ENCODE results near the gene ZNF80. TPM values are rescaled to one million over a fixed set of nuclear protein-coding genes. Genes with fewer than 3 reads are reported as not detected.
A peak's percentile ranks its signal among the peaks of the same experiment; 100 is the strongest.

The ZNF80 gene
- total RNA-seq, 1 donor from 2014 or later: not detected

DNA sequence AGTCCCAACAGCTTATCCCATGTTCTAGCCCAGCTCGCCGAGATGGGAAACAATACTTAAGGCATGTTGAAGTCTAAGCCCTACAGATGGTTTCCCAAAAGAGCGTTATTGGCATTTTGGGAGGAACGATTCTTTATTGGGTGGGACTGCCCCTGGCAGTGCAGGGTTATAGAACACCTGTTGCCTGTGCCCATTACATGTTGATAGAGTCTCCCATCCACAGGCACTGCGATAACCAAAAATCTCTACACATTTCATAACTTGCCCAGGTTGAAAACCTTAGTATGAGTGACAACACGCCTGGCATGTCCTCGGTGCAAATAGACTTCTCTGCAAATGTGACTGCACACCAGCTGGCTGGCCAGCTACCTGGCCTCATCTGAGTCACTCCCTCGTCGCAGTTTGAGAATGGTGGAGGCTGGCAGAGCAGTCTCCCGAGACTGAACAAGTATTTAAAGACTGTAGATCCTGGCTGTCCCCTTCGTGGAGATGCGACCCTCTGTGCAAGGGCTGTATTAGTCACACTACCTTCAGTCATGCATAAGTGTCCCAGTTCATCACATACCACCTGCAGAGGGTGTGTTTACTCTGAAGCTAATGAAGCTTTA is 18.7 kb downstream of the ZNF80 start:
- no peak for DNase-seq

DNA sequence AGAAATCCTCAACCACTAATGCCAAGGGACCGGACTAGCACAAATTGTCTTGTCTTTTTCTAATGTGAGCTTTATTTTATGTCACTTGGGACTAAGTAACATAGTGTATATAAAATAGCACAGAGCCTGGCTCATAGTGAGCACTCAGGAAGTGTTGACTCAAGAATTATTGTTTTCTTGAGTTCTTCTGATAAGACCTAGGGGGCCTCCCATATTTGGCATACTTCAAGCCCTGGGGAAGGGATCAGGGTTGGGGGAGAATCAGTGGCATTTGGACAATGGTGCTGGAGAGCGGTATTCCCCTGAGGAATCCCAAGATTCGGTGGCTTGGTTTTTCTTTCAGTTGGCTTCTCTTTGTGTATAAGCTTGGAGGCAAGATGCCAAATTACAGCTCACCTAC is 19.4 kb downstream of the ZNF80 start:
- DNase-seq: no peak

DNA sequence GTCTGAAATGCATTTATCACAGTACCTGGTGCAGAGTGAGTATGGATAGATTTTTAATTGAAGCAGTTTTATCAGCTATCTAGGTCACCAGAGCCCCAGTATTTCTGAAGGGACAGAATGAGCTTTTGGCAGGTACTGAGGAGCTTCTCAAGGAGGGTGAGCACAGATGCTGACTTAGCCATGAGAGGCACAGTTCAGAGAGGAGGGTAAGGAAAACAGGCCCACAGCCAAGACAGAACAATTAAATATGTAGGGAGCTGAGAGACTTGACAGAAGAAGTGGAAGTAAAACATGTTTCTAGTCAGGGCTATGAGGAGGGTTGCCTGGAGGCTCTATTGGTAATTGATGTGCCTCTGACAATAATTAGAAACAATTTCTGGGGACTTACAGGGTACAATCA is 20.1 kb downstream of the ZNF80 start:
- no peak for DNase-seq

DNA sequence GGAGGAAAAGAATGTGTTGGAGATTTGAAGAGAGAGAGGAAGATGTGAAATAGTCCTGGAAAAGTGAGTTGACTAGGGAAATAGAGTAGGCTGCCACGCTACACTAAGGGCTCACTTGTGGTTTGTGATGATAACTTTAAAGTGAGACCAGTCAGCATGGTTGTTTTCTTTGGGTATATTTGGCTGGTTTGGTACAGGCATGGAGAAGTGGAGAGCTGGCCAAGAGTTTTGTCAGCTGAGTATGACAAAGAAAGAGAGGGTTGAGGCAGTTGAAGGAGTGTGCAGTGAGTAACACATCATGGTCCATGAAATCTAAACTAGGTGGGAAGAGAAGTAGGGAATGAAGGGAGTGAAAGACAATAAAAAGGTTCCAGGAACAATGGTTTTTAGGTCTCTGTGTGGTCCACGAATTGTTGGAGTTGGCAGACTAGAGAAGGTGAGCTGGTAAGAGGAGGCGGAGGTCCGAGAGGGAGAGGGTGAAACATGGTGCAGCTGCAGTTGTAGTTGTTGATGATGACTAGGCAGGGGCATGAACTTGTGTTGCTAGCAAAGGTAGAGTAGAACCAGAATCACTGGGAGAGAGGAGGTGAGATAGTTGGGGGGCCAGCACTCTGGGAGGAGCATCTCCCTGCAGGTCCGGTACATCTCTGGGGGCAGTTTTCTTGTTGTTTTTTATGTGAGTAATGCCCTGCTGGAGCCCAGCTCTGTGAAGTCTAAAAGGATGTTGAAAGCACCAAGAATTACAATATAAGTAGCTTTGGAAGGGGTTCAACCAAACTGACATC is 21.0 kb downstream of the ZNF80 start:
- DNase-seq: no peak

DNA sequence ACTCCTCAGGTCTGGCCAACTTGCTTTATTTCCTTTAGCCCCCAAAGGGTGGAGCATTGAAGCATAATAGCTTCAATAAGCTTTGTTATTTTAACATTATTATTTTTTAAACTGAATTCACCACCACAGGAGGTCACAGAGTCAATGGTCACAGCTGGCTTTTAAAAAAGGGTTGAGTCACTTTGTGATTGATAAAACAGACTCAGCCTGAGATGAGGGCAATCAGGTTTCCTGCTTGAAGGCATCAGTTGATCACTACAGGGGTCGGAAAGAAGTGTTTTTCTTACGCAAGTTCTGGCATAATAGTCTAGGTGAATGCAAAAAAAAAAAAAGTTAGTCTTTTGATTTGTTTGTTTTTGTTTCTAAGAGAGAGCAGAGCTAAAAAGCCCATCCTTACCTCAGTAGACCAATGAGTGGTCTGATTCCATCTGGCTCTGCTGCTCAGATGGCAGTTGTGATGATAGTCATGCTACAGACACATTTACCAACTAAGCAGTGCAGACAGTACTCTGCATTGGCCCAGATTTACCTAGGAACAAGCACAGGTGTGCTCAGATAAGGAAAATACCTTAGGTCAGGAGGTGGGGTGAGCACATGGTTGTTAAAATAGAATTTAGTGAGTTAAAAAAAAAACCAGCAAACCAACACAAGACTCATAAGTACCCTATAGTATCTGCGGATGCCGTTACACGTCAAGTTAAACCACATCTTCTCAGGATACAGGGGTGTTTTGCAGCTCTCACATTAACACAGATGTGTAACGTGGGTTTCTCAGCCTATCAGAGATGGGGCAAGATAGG is 22.6 kb downstream of the ZNF80 start:
- DNase-seq: no peak

DNA sequence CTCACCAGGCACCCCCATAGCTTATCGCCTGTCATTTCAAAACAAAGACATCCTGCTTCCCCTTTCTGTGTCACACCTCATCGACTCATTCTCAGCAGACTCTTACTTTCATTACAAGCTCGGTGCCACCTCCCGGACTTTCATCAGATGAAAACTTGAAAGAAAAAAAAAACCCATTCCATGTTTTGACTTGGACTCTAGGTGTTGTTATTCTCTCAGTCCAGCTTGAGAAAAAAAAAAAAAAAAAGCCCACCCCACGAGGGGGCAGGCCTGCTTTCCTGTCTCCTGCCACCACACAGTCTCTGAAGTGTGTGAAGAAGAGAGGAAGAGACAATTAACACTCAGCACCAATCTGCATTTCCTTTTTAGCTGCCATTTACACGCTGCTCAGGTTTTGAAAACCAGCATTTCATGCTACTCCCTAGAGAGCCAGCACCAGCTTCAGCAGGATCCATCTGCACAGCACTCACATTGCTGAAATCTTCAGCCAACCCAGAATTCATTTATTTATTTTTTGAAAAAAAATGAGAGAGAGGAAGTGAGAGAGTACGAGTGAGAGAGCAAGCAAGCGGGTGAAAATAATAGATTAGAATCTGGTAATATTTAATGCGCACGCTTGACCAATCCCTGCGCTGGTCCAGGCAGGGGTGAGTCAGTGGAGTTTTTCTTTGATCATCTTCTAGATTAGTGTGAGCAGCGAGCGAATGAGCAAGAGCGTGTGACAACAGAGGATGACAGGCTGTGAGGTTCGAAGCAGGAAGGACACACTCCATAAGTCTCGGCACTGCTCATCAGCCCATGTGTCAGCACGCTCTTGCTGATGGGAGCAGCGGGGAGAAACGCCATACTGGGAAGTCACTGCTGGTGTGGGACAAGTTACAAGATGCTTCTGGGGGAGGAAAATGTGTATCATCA is 23.5 kb downstream of the ZNF80 start:
- DNase-seq: peak; percentile 26

DNA sequence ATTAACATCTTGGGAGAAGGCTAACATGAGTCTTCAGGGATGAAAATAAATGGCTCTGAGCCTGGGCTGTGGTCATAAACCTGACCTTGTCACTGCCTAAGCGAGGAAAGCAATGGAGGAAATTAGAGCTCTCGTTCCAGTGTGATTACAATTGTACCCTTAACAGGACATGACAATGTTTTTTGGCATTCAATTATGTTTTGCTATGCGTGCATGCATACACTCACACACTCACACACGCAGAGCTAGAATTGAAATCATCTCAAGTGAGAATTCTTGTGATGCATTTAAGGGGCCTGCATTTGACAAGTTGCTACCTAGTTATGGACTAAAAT is 24.1 kb downstream of the ZNF80 start:
- DNase-seq: peak; percentile 15

DNA sequence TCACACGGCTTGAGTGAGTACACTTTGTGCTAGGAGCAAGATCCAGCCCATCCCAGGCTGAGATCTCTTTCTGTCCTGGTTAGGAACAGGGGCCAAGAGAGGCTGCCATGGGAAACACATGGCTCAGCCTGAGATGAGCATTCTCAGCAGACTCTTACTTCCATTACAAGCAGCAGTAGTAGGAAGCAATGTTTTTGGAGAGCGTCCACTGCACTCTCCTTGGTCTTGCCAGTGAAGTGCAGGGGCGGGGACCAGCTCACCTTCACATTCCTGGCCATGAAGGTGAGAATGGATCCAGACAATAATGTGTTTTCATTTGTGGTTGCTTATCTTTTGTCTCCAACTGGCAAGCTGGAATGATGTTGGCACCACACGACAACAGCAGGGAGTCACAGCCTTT is 24.7 kb downstream of the ZNF80 start:
- no peak for DNase-seq

DNA sequence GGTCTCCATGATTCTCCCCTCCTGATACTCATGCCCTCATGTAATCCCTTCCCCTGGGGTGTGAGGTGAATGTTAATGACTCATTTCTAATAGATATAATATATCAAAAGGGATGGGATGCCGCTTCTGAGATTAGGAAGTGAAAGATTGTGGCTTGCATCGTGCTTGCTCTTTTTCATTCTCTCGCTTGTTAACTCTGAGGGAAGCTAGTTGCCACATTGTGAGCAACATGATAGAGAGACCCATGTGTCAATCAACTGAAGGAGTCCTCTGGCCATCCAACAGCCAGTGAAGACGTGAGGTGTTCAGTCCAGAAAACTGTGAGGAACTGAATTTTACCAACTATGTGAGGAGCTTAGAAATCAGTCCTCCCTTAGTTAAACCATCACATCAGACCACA is 29.6 kb downstream of the ZNF80 start:
- no peak for DNase-seq

DNA sequence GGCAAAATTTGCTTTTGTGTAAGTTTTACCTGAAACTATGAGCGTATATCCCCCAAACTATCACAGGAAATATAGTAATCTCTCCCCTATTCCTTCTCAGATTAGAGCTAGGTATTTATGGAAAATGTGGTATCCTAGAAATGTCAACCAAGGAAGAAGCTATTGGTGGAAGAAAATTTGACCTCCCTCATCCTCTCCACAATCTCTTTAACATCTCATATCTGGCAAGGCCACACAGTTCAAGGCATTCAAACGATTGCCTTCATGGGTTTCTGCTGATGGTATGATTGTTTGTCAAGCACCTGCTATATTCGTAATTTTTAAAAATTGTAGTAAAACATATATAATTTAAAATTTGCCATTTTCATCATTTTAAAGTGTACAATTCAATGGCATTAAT is 31.0 kb downstream of the ZNF80 start:
- DNase-seq: no peak

DNA sequence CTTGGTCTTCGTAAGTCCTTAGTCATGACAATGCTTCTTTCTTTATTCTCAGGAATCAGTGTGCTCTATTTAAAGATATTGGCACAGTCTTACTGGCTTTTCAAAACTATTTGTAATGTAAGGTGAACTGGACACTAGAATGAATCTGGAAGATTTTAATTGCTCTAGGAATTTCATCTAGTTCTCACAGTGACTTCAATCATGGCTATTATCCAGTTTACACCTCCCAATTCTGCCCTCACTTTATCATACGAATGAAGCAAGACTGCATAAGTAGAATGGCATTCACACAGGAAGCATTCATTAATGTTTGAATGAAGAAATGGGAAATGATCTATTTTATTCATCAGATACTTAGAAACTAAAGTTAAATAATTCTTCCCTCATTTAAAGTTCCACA is 31.8 kb downstream of the ZNF80 start:
- no peak for DNase-seq

DNA sequence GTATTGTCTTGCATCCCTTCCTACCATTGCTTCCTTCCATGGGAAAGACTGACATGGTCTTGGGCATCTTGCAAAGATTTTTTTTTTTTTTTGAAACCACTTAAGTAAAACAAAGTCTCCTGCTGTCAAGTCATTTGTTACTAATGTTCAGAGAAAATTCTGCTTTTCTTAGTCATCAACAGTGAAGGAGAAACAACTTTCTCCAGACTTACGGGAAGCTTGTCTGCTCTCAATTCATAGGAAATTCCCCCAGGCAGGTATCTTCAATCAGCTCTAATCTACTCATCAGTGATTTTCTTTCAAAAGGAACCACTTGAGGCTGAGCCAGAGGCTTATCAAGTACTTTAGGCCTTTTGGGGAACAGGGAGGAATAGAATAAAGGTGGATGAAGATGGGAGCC is 42.6 kb downstream of the ZNF80 start:
- no peak for DNase-seq

DNA sequence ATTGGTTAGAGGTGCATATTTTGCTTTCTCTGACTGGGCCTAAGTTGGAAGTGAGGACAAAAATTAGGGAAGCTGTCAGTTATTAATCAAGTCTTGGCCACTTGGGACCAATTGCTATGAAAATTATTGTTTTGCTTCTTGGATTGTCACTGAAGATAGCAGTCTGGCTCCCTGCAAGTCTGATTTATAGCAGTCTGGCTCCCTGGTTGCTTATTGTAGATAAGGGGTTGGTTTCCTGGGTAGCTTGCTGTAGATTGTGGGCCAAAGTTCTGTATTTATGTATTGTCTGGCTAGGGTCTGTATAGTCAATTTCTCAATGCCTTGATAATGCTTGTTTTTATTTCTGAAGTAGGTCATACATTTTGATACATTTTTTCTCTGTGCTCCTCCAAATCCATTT is 45.2 kb downstream of the ZNF80 start:
- no peak for DNase-seq

DNA sequence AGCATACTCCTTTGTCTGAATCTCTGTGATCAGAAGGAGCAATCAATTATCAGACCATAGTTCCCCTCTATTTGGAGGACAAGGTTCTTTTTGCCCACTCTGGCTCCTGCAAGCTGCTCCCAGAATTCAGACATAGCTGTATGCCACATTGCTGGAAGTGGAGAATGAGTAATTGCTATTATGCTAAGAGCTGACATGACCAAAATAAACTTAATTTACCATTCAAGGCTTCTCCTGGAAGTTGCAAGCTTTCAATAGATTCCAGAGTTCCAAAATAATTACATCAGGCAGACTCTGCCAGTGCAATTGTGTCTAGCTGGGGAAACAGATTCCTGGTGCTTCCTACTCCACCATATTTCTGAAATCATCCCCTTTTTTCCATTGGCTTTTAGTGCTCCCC is 50.9 kb downstream of the ZNF80 start:
- no peak for DNase-seq

Other genes starting within 250 kb of the ZNF80 start
- gene CCDC191, start 181.1 kb downstream of the ZNF80 start, total RNA-seq: 3.9 TPM
- gene QTRT2, start 180.8 kb downstream of the ZNF80 start, total RNA-seq: 23.9 TPM
- gene DRD3, start 58.5 kb downstream of the ZNF80 start, total RNA-seq: not detected
- gene TIGIT, start 56.5 kb upstream of the ZNF80 start, total RNA-seq: 0.59 TPM